ENCODE measurements around the gene PLEKHA8.

DNA sequence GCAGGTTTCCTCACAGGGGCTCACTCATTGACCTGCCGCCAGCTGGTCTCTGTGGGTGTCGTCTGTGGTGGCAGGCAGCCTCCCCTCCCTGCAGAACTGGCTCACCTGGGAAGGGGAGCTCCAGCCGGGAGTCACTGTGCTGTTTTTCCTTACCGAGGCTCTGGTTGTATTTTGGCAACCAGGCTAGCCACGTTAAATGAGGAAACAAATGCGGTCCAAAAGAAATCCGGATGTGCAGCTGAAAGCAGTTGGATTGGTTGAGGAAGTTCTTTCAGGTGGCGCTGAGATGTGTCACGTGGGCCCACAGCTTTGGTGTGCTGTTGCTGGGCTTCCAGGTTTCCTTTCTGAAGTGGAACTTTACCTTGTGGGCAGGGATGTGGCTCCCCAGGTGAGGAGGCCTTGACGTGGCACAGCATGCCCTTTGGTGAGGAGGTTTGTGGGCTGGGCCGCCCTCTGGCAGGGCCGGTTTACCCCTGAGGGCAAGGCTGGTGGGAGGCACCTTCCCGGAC is 120.8 kb downstream of the PLEKHA8 start:
- TF ChIP-seq, protein P1, sequence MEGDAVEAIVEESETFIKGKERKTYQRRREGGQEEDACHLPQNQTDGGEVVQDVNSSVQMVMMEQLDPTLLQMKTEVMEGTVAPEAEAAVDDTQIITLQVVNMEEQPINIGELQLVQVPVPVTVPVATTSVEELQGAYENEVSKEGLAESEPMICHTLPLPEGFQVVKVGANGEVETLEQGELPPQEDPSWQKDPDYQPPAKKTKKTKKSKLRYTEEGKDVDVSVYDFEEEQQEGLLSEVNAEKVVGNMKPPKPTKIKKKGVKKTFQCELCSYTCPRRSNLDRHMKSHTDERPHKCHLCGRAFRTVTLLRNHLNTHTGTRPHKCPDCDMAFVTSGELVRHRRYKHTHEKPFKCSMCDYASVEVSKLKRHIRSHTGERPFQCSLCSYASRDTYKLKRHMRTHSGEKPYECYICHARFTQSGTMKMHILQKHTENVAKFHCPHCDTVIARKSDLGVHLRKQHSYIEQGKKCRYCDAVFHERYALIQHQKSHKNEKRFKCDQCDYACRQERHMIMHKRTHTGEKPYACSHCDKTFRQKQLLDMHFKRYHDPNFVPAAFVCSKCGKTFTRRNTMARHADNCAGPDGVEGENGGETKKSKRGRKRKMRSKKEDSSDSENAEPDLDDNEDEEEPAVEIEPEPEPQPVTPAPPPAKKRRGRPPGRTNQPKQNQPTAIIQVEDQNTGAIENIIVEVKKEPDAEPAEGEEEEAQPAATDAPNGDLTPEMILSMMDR (IDR thresholded peaks at IDR 0.05; ENCODE audit: low read length): no peak
- no peak for TF ChIP-seq EZH2 (optimal IDR thresholded peaks at IDR 0.05; ENCODE audit: low read depth, low read length)
- no peak for TF ChIP-seq EZH2phosphoT487 (IDR thresholded peaks at IDR 0.05; ENCODE audit: low read length)
